ENCODE results near the gene TBRG1. TPM values are rescaled to one million over a fixed set of nuclear protein-coding genes. Genes with fewer than 3 reads are reported as not detected.
A peak's percentile ranks its signal among the peaks of the same experiment; 100 is the strongest.

Gene TBRG1
- total and polyA plus RNA-seq, 2 donors from 2014 or later, result 23.3 to 35.6 TPM

DNA sequence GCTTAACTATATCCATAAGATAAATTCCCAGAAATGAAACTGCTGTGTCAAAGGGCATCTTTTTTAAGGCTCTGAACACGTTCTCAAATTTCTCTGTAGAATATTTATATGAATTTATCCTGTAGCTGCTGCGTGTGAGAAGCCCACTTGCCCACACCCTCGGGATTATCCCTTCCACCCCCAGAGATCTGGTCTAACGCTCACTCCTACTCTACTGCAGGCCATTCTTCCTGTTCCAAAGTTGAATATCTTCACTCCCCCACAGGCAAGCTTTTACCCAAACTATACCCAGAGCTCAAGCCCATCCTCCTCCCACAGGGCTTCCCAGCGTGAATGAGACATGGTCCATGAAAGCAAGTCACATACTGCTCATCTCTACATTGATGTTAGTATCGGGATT is 25.9 kb downstream of the TBRG1 start:
- DNase-seq (no peak), FAIRE-seq (no peak)
- H3K27ac ChIP-seq (ENCODE audit: low read depth in 2 of 2, low read length in 2 of 2), result no peak overlapping the region
- TF ChIP-seq, protein P1, sequence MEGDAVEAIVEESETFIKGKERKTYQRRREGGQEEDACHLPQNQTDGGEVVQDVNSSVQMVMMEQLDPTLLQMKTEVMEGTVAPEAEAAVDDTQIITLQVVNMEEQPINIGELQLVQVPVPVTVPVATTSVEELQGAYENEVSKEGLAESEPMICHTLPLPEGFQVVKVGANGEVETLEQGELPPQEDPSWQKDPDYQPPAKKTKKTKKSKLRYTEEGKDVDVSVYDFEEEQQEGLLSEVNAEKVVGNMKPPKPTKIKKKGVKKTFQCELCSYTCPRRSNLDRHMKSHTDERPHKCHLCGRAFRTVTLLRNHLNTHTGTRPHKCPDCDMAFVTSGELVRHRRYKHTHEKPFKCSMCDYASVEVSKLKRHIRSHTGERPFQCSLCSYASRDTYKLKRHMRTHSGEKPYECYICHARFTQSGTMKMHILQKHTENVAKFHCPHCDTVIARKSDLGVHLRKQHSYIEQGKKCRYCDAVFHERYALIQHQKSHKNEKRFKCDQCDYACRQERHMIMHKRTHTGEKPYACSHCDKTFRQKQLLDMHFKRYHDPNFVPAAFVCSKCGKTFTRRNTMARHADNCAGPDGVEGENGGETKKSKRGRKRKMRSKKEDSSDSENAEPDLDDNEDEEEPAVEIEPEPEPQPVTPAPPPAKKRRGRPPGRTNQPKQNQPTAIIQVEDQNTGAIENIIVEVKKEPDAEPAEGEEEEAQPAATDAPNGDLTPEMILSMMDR (IDR thresholded peaks at IDR 0.05; ENCODE audit: borderline replicate concordance, extremely low read depth, insufficient read depth), result no peak
- no peak overlapping the region for H3K4me3 ChIP-seq (ENCODE audit: low read length in 3 of 3)
- H3K4me1 ChIP-seq (ENCODE audit: control insufficient read depth in 2 of 3, insufficient read depth in 2 of 3, low read depth in 1 of 3, low read length in 3 of 3), result no peaks in the 10 kb centered on the region
- peaks cover 2 to 14% (median 4%) of the 10 kb centered on the region in 3 donors for H3K36me3 ChIP-seq (ENCODE audit: control insufficient read depth in 2 of 3, insufficient read depth in 3 of 3, low read length in 3 of 3)
- H3K9ac ChIP-seq (ENCODE audit: low read length in 3 of 3), result no peak overlapping the region
- intact Hi-C loops (cut with DNase I), result loop anchor here (10.0 kb wide), 1 partner anchor 196 kb away; no protein-coding TSS in a partner anchor
- no peaks in the 10 kb centered on the region for H3K9me3 ChIP-seq (ENCODE audit: control insufficient read depth in 2 of 3, insufficient read depth in 1 of 3, low read length in 3 of 3)
- H3K27me3 ChIP-seq (ENCODE audit: control insufficient read depth, insufficient read depth, low read length), result no peaks in the 10 kb centered on the region

DNA sequence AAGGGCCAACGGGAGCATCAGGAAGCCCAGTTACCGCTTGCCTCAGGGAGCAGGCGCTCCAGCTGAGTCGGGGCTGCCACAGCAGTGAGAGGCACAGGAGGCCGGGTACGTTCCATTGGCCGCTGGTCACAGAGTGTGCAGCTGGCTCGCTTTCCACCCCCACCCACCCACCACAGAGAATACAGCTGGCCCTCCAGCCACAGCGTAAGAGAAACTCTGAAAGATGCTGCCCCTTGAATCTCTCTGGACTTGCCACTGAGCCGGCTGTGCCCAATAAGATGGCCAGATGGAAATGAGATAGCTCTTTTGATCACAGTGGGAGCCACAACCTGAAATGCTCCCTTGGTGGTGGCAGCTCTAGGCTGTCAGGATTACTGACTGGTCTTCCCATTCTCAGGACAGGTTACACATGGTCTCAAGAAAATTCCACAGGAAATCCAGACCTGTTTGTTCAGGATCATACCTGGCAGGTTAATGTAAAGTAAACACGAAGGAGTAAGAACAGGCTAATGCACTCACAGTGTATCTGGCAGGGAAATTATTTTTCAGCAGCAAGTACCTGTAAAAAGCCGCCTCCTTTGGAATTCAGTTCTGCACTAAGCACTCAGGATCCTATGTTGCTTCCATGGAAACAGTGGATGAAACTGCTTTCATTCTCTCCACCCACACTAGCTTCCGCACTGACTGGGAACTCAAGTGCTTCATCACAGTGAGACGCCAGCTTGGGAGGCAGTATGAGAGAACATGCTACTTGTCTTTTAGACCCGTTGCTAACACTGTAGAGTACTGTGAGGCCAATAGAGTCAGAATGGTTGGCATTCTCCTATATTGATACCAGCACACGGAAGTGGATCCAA is 34.3 kb downstream of the TBRG1 start:
- TF ChIP-seq, protein P1 (IDR thresholded peaks at IDR 0.05; ENCODE audit: borderline replicate concordance, extremely low read depth, insufficient read depth), result no peak
- DNase-seq (peak in 4 of 5 donors; percentile 46 to 74 (median 60)), FAIRE-seq (no peak)
- peaks cover 0 to 14% (median 5%) of the 10 kb centered on the region in 3 donors for H3K36me3 ChIP-seq (ENCODE audit: control insufficient read depth in 2 of 3, insufficient read depth in 3 of 3, low read length in 3 of 3)
- no peak overlapping the region for H3K27ac ChIP-seq (ENCODE audit: low read depth in 2 of 2, low read length in 2 of 2)
- no peak overlapping the region for H3K4me3 ChIP-seq (ENCODE audit: low read length in 3 of 3)
- intact Hi-C loops (cut with DNase I), result no loop called here
- H3K4me1 ChIP-seq (ENCODE audit: control insufficient read depth in 2 of 3, insufficient read depth in 2 of 3, low read depth in 1 of 3, low read length in 3 of 3), result no peaks in the 10 kb centered on the region
- no peak overlapping the region for H3K9ac ChIP-seq (ENCODE audit: low read length in 3 of 3)
- H3K9me3 ChIP-seq (ENCODE audit: control insufficient read depth in 2 of 3, insufficient read depth in 1 of 3, low read length in 3 of 3), result no peaks in the 10 kb centered on the region
- no peaks in the 10 kb centered on the region for H3K27me3 ChIP-seq (ENCODE audit: control insufficient read depth, insufficient read depth, low read length)

DNA sequence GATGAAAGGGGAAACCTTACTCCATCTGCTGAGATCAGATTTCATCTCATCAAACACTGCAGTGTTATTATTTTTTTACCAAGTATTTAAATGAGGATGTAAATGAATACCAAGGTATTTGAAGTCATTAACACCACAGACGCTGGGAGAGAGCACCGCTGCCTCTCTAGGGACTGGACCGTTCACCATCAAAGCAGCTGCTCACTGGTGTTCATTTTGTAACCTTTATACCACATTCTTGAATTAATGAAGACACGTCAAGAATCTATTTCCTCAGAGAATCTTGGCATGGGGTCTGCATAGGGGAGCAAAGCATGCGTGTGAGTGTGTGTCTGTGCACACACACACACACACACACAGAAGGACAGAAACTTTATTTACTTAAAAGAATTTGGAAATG is 35.2 kb downstream of the TBRG1 start:
- H3K9me3 ChIP-seq (ENCODE audit: control insufficient read depth in 2 of 3, insufficient read depth in 1 of 3, low read length in 3 of 3), result no peaks in the 10 kb centered on the region
- H3K9ac ChIP-seq (ENCODE audit: low read length in 3 of 3), result no peak overlapping the region
- H3K36me3 ChIP-seq (ENCODE audit: control insufficient read depth in 2 of 3, insufficient read depth in 3 of 3, low read length in 3 of 3), result peaks cover 0 to 11% (median 3%) of the 10 kb centered on the region in 3 donors
- no peak overlapping the region for H3K27ac ChIP-seq (ENCODE audit: low read depth in 2 of 2, low read length in 2 of 2)
- intact Hi-C loops (cut with DNase I), result no loop called here
- H3K27me3 ChIP-seq (ENCODE audit: control insufficient read depth, insufficient read depth, low read length), result no peaks in the 10 kb centered on the region
- no peak overlapping the region for H3K4me3 ChIP-seq (ENCODE audit: low read length in 3 of 3)
- DNase-seq (peak in 3 of 5 donors; percentile 17 to 18 (median 17)), FAIRE-seq (no peak)
- no peaks in the 10 kb centered on the region for H3K4me1 ChIP-seq (ENCODE audit: control insufficient read depth in 2 of 3, insufficient read depth in 2 of 3, low read depth in 1 of 3, low read length in 3 of 3)
- TF ChIP-seq, protein P1 (IDR thresholded peaks at IDR 0.05; ENCODE audit: borderline replicate concordance, extremely low read depth, insufficient read depth), result no peak

Data from kidney (tissue), 14 donors.